ENCODE results near the gene CUX1.

- TF ChIP-seq GATA3 (IDR thresholded peaks at IDR 0.05; ENCODE audit: low read depth, low read length) (no peak), GATA2 (IDR thresholded peaks at IDR 0.05; ENCODE audit: low read depth, low read length) (no peak)
Observed at GRCh38 chr7:101950450-101951119, 133.2 kb downstream of the CUX1 start.

Measured in SH-SY5Y (cell line).